SH-SY5Y (cell line): ENCODE results near the gene TSHZ1.

ENCODE experiments used
- GATA2 ChIP-seq: IDR thresholded peaks from 2 replicates; pipeline ENCODE4 v1.6.1; 2011; ENCODE audit warnings: mild to moderate bottlenecking, low read depth, low read length
- GATA3 ChIP-seq: IDR thresholded peaks from 2 replicates; pipeline ENCODE4 v1.6.1; 2011; ENCODE audit warnings: low read depth, mild to moderate bottlenecking, low read length, moderate library complexity

DNA sequence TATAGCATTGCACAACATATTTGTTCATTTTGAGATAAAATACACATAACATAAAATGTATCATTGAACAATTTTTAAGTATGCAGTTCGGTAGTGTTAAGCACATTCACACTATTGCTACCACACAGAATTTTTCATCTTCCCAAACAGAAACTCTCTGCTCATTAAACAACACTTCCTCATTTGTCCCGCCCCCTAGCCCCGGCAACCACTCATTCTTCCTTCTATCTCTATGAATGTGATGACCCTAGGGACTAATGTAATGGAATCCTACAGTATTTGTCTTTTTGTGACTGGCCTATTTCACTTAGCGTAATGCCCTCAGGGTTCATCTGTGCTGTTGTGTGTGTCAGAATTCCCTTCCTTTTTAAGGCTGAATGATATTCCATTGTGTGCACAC is 95.4 kb downstream of the TSHZ1 start:
- no peak for TF ChIP-seq GATA2
- TF ChIP-seq GATA3, result no peak
